ENCODE results near the gene CORO6.
"Not testable (repeated sequence)": the region's sequence is repeated elsewhere in the genome, so short reads cannot be mapped to it uniquely, and the experiment has no call there.

The CORO6 gene

DNA sequence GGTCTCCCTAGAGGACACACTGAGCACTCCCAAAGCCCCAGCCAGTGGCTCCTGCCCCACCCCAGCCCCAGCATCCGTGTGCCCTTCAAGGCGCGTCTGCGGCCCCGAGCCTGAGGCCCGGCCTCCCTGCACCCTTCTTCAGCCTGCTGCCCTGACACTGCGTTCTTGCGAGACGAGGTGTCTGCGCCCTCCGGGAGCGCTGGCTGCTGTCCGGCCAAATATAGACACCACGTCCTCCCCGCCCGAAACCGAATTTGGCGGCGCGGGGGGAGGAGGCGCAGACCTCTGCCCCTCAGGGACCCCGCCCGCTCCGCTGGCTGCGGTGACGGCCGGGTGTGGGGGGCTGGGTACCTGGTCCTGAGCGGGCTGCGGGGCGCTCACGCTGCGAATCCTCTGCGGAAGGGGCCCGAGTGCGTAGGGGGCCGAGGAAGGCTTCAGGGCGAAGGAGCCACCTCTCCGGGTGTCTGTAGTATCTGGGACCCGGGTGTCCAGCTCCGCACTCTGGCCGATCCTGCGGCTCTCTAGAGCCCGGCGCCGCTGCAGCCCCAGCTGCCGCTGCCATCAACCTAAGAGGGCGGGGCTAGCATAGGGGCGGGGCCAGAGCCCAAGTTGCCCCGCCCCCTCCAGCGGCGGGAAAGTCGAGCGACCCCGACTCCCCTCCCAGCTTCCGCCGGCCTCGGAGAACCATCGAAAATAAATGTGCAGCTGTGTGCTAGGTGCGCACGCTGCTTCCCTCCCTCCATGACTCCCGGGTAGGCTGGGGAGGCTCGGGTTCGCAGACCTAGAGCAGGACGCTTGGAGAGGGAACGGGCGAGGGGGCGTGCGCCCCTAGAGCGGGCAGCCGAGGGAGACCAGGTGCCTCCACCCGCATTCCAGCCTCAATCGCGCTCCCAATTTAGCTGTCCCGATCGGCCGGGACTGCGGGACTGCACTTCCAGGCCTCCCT, at the start of gene CORO6:
CORO6 (minus strand) TSS at position 576 of the 946 bp plus-strand sequence. CDS start 1,491 bp downstream, outside the sequence.
- no peak for DNase-seq (ENCODE audit: low read depth)

DNA sequence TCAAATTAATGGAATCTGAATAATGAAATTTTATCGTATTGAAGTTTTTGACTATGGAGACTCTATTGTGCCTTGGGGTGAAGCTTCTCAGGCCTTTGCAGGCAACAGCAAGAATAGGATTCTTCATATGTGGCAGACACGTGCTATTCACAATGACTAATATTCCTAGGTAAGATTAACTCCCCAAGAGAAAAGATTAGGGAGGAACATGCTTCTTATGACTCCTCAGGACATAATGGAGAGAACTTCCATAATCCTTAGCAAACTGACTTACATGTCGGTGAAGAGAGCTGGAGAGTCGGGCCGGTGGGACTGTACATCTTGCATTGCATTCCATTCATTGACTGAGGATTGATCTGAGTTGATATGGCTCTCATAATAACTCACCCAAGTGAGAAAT, 48.9 kb upstream of the CORO6 start:
- DNase-seq (ENCODE audit: low read depth): no peak

DNA sequence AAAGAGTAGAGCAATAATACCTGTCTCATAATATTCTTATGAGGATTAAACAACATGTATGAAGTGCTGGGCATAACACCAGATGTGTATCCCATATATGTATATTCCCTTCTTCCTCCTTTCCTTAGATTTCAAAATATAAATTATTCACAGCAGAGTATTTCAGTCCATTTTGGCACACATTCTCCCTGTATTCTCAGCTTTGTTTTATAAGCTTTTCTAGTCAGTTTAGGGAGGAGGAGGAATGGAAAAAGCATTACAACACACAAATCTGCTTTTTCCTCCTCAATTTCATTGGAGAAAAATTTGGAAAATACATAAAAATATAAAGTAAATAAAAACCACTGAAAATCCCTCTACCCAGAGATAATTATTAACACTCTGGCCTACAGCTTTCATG, 46.6 kb upstream of the CORO6 start:
- DNase-seq (ENCODE audit: low read depth): no peak

DNA sequence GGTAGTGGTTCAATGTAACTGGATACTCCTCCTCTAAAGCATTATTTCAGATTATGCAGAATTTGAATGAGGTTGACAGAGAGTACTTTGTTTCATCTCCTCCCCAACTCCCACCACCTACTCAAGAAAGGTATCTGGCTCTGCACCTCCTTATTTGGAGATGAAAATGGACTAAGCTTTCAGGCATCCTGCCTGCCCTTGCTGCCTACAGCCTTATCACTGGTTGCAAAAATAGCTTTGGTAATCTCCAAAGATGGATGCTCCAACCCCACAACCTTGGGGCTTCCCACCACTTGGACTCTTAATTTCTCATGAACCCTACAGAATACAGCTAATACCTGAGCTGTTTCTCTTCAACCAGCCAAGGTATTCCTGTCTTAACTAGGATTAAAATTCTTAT, 45.3 kb upstream of the CORO6 start:
- DNase-seq (ENCODE audit: low read depth): no peak

DNA sequence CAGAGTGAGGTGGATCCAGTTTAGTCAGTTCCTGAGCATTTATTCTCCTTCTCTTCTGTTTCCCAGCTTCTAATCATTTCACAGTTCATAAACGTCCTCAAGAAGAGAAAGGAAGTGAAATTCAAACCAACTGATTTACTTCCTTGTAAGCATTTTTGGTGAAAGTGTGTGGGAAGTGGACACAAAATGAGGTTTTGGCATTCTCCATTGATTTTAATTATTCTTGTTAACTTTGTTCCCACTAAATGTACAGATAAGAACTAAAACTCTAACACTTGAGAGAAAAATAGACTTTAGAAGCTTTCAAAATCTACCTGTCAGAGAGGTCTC, 42.7 kb upstream of the CORO6 start:
- DNase-seq (ENCODE audit: low read depth): no peak

DNA sequence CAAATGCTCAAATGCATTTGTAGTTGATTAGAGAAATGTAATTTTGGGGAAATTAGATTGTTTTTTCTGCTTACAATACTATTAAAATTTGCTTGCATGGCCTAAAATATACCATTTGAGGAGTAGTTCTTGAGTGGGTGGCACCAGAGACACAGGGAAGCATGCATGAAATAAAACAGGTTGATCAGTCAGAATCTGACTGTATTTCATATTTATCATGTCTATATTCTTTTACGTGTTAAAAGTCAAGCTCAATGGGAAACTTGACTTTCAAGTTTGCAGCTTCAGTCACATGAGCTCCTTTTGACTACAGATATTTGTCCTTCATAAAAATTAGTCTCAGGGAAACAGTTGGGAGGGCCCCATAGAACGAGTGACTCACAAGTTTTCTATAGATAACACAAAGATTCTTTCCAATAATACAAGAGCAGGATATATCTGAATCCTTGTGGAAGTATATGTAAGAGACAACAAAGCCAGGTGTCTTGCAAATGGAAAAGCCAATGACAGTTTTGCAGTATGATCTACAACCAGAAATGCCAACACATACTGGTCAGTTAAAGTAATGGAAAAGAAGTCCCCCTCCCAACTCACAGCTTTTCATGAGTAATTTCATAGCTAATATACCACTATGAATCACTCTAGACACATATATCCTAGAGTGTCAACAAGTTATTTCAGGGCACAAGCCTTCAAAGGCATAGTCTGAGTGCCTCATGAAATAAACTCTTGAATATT, 42.2 kb upstream of the CORO6 start:
- peak; percentile 57 for DNase-seq (ENCODE audit: low read depth)

DNA sequence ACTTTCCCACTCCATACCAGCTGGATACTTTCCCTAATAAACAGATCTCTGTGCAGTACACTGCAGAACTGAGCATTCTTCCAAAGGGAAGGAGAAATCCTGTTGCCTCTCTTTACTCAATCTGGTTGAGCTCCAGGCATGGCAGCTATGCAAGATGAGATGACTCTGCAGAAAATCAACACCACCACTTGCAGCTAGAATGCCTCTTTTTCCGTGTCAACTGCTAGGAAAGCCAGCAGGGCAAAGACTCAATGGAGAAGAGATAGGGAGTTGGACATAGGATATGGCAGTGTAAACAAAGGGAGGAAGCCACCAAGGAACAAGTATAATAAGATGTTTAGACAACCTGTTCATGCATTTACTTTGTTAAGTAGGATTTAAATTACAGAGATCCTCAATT, 40.4 kb upstream of the CORO6 start:
- no peak for DNase-seq (ENCODE audit: low read depth)

DNA sequence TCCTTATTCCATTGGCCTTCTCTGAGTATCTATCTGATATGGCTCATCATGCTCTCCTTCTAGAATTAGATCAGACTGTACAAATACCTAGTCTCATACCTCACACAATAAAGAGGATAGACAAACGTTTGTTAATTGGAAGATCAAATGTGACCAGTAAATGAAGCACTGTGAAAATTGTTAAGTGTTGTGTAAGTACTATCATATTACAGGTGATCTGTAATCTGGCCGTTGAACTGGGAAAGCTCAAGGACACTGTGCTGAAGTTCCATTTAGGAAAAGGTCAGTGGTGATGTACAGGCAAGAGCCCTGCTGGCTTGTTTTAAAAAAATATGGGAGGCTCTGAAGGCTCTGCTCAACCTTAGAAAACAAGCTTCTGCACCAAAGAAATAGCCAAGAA, 38.5 kb upstream of the CORO6 start:
- DNase-seq (ENCODE audit: low read depth): no peak

DNA sequence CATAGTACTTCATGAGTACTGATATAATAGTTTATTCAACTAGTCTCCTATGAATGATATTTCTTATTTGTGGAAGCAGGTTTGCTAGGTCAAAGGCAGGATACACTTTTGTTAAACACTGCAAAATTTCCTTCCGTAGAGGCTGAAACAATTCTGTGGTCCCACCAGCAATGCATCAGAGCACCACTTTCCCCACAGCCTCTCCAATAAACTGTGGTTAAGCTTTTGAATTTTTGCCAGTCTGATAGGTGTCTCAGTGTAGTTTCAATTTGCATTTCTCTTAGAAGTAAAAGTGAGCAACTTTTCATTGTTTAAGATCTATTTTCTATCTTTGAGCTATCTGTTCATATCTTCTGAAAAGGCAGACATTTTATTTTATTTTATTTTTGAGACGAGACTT, 36.4 kb upstream of the CORO6 start:
- no peak for DNase-seq (ENCODE audit: low read depth)

DNA sequence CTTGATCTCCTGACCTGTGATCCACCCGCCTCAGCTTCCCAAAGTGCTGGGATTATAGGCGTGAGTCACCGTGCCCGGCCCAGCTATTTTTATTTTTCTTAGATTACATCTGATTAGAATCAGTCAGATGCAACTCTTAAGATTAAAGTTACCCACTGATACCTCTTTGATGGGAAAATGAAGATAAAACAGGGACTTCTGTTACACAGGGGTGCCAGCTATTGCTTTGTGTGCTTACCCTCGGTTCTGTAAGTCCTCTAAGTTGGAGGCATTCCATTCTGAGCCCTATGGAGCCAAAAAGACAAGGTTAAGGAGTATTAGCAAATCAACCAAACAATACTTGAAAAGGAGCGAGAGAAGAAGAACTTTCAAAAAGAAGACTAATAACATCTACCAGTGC, 32.6 kb upstream of the CORO6 start:
- no peak for DNase-seq (ENCODE audit: low read depth)

DNA sequence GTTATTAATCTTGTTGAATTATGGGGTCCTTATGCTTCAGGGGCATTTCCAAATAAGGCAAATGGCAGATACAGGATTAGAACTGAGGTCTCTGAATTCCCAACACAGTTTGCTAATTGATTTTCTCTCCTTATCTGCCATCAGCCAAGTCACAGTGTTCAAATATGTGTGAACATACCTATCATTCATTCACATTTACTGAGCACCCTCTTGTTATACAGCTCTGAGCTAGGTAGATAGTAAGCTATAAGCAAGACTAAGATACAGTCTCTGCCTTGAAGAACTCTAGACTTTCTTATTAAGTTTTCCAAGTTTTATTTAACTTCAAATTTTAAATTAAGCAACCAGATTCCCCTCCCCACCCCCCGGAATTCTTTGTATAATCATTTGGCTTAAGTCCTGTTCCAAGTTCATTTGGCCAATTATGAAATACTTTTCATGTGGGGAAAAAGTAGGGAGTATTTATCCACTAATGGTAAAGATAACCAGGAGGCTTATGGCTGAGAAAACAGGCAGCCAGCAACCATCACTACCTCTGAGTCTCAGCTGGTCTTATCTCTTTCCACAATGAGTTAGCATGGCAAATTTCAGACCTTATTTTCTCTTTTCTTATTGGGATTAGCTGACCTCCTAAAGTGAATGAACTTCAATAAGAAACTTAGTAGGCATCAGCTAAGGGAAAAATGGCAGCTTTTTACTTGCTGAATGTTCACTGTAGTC, 31.4 kb upstream of the CORO6 start:
- no peak for DNase-seq (ENCODE audit: low read depth)

DNA sequence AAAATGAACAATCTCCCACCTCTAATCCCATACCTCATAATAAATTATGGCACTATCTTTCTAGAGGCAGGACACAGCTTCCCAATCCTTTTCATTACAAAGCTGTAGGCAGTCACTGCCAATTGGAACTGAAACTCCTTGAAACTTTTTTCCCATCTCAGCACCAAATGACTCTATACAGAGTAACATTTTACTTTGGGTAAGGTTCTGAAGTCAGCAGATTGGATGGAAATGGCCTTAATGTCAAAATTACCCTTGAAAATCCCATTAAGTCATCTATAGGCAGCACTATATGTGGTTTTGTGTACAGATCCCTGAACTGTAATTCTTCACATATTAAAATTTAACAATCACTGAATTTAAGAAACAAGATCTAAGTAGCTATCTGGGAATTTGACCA, 30.3 kb upstream of the CORO6 start:
- no peak for DNase-seq (ENCODE audit: low read depth)

DNA sequence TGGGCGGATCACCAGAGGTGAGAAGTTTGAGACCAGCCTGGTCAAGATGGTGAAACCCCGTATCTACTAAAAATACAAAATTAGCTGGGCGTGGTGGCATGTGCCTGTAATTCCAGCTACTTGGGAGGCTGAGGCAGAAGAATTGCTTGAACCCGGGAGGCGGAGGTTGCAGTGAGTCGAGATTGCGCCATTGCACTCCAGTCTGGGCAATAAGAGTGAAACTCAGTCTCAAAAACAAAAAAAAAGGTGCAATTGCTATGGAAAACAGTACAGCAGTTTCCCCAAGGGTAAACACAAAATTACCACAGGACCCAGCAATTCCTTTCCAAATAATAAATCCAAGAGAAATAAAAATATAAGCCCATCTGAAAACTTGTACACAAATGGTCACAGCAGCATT, 29.2 kb upstream of the CORO6 start:
- DNase-seq (ENCODE audit: low read depth): not testable (repeated sequence)

DNA sequence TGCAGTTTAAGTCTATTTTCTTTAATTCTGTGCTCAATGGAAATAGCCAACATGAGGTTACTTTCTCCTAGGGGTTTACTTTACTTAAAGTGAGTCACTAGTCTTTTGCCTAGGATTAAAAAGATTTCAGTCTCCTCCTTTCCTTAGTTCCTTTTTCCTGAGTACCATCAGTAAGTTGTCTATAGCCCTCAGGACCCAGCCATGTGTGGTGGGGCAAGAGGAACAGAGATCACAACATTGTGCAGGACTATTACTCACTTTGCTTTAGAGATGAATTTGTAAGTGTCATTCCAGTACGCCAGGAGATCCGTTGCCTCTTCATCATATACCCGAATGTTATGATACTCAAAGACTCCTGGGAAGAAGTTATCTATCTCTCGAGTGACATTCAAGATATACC, 27.7 kb upstream of the CORO6 start:
- no peak for DNase-seq (ENCODE audit: low read depth)

DNA sequence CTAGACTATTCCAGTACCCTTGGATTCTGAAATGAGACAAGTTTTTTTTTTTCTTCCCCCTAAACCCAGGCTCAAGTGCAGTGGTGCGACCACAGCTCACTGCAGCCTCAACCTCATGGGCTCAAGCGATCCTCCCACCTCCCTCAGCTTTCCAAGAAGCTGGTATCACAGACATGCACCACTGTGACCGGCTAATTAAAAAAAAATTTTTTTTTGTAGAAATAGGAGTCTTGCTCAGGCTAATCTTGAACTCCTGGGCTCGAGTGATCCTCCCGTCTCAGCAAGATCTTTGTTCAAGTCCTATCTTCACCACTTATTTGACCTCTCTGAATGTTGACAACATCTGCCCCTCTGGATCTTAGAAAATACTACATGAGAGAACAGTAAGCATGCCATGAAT, 26.6 kb upstream of the CORO6 start:
- no peak for DNase-seq (ENCODE audit: low read depth)

DNA sequence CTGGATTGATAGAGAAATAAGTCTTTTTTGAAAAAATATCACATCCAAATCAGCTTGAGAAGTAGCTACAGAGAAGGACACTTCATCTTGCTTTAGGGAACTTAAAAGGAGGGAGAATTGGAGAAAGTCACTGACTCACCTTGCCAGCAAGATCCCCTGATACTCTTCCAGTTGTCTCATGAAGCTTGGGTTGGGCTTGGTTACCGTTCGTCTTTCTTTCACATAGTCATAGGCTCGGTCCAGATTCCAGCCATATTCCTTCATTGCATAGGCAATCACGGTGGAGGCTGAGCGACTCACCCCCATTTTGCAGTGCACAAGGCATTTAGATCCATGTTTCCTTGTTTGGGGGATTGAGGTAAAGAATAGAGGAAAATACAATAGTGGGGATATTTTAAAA, 25.3 kb upstream of the CORO6 start:
- no peak for DNase-seq (ENCODE audit: low read depth)

DNA sequence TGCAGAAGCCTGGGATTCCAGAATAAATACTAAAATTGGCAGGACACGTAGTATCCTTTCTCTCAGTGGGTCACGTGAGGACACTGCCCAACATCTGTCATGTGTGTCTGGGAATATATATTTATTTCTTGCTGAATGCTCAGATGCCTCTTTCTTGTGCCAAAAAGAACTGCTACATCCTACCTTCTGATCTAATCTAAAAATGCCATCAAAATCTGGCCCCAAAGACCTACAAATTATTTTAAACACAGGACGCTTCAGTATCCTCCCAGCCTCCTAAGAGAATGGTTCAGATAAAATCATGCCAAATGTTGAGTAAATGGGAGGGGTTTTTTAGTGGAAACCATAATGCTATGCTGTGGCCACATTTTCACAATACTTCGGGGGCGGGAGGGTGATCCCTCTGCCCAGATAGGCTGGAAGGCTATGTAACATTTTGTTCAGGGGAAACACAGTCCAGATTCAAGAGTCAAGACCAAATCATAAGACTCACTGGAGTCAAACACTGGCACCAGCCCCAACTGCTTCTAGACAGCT, 22.9 kb upstream of the CORO6 start:
- peak; percentile 95 for DNase-seq (ENCODE audit: low read depth)

DNA sequence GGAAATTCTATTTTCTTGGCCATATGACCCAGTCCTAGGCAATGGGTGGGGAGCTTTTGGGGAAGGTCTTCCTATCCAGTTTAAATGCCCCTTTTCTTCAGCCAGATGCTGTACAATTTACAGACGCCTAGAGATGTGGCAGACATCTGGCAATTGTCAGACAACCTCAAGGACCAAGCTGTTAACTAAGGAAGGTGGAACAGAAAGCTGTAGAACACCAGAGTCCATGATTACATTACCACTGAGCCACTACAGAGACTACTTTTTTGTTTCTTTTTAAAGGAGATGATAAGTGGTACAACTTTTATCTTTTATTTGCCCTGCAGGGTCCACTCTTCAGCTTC, 21.1 kb upstream of the CORO6 start:
- DNase-seq (ENCODE audit: low read depth): no peak

DNA sequence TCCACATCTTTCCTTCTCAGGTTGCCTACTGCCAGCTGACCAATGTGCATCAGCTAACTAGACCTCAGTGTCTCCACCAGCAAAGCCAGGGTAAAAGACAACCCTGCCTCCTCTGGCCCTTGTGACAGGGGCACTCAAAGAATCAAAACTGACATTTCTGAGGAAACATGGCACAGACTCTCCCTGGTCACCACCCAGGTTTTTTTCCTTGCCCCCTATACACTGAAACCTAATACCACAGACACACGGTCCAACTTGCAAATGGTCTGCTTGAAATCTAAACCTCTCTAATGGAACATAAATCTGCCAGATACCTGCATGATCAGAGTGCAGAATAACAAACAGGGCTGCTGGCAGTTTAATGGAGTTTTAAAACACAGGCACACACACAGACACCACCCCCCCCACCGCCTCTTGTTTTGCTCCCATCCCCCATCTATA, 19.5 kb upstream of the CORO6 start:
- no peak for DNase-seq (ENCODE audit: low read depth)

DNA sequence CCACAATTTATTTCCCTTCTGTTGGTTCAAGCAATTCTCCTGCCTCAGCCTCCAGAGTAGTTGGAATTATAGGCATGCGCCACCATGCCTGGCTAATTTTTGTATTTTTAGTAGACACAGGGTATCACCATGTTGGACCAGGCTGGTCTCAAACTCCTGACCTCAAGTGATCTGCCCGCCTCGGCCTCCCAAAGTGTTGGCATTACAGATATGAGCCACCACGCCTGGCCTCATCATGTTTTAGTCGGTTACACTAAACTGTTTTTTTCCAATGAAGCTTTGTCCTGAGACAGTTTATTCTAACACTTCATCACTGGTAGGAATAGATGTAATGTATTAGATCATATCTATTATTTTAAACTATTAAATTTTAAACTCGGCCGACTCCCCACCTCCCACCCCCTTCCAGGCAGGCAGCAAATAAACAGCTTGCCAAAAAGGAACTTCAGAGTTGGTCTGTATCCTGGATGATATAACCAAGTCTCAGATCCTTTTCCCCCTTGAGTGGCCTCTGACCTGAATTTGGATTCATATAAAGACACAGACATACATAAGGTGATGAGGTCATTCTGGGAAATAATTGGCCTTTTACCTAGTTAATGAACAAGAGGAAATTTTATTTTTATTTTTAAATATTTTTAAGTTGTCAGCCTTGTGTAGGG, 18.4 kb upstream of the CORO6 start:
- DNase-seq (ENCODE audit: low read depth): no peak

DNA sequence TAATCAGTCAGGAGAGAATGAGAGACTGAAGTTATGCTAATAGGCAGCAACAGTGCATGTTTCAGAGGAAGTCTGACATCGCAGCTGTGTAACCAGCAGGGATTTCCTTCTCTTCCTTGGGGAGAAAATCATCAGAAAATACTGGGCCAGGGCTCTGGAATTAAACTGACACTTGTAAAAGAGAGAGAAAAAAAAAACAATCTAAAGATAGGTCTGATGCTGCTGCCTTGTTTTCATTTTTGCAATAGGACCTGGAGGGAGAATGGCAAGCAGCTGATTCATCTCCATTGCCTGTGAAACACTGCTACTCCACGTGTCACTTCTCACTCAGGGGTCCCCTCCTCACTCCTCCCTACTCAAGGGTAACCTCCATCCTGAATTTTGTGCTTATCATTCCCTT, 17.7 kb upstream of the CORO6 start:
- DNase-seq (ENCODE audit: low read depth): peak; percentile 49

DNA sequence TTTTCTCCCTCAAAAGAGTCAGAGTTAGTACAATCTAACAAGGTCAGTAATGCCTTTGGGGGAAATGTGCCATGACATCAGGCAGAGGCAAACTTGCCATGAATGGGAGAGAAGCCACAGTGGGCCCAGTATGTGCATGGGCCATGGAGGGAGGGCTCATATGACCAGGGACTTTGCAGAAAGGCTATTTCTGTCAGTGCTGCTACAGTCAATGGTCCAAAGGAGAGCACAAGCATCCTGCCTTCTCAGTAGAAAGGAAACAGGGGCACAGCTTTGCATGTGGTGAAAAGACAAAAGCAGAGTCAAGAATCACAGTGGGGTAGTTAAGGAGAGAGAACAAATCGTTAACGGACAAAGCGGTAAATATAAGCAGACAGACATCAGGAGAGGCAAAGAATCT, 11.2 kb upstream of the CORO6 start:
- DNase-seq (ENCODE audit: low read depth): no peak
